ENCODE measurements around the gene KCNIP3. TPM values are rescaled to one million over a fixed set of nuclear protein-coding genes. Genes with fewer than 3 reads are reported as not detected.

The KCNIP3 gene
- total and polyA plus RNA-seq, 9 of the 15 experiments (the other 6 are each of a cell fraction or from before 2014, with no cell fraction given), result 0.04 TPM; not detected in 8

DNA sequence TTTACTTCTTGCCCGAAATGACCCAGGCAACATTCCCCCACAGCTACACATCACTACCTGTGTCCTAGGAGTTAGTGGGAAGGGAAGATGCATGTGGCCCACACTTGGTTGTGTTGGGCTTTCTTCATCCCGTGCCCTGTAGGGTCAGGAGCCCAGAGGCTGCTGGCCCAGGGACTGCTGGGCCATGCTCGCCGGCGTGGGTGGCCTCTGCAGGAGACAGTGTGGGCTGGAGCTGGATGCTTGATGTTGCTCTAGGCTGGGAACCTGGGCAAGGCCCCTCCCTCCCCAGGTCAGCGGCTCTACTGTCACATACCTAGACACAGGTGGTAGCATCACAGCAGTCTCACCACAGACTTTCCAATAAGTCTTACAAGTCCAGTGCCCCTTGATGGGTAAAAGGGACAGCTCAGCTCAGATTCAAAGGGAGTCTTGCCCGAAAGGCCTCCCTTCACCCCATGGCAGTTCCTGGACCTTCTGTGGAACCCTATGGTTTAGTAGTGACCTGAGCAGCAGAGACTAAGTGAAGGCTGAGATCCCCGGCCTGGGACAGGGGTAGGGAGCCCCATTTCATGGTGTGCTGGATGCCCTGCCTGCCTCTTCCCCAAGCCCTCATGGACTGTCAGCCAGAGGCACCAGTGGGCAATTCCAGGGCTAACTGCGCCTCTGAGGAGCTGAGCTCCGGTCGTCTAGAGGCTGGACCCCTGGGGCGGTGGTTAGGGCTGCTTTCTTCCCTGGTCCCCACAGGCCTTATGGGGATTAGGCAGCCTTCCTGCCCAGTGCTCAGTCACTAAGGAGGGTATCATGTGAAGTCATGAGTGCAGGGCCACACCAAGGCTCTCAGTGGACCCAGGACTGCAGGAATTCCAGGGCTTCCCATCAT is 59.9 kb downstream of the KCNIP3 start:
- no peaks in the 10 kb centered on the region for H3K9me3 ChIP-seq (replicated peaks; ENCODE audit: control insufficient read depth, insufficient read depth, low read depth, low read length)
- no peak for DNase-seq (ENCODE audit: extremely low read depth in 1 of 4, low spot score in 3 of 4)
- CTCF ChIA-PET (ENCODE audit: low intra/inter-chr PET ratio), result no interaction called here
- no peak for FAIRE-seq
- no peaks in the 10 kb centered on the region for H3K9me1 ChIP-seq (ENCODE audit: control insufficient read depth, insufficient read depth, low read length)
- TF ChIP-seq MEIS2 (IDR thresholded peaks at IDR 0.05; ENCODE audit: partially characterized antibody) (no peak), ZNF311 (CRISPR knock-in tag; IDR thresholded peaks at IDR 0.05) (no peak), SIN3B (IDR thresholded peaks at IDR 0.05; ENCODE audit: low read depth) (no peak), SUPT5H (IDR thresholded peaks at IDR 0.05) (no peak), MYC (IDR thresholded peaks at IDR 0.05; ENCODE audit: low read depth, low read length) (no peak), MYC (CRISPR knock-in tag; IDR thresholded peaks at IDR 0.05; ENCODE audit: borderline replicate concordance, low read depth) (no peak)
- TF ChIP-seq, protein P1, sequence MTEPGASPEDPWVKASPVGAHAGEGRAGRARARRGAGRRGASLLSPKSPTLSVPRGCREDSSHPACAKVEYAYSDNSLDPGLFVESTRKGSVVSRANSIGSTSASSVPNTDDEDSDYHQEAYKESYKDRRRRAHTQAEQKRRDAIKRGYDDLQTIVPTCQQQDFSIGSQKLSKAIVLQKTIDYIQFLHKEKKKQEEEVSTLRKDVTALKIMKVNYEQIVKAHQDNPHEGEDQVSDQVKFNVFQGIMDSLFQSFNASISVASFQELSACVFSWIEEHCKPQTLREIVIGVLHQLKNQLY (CRISPR knock-in tag; conservative IDR thresholded peaks at IDR 0.05), result no peak
- TF ChIP-seq, protein P2, sequence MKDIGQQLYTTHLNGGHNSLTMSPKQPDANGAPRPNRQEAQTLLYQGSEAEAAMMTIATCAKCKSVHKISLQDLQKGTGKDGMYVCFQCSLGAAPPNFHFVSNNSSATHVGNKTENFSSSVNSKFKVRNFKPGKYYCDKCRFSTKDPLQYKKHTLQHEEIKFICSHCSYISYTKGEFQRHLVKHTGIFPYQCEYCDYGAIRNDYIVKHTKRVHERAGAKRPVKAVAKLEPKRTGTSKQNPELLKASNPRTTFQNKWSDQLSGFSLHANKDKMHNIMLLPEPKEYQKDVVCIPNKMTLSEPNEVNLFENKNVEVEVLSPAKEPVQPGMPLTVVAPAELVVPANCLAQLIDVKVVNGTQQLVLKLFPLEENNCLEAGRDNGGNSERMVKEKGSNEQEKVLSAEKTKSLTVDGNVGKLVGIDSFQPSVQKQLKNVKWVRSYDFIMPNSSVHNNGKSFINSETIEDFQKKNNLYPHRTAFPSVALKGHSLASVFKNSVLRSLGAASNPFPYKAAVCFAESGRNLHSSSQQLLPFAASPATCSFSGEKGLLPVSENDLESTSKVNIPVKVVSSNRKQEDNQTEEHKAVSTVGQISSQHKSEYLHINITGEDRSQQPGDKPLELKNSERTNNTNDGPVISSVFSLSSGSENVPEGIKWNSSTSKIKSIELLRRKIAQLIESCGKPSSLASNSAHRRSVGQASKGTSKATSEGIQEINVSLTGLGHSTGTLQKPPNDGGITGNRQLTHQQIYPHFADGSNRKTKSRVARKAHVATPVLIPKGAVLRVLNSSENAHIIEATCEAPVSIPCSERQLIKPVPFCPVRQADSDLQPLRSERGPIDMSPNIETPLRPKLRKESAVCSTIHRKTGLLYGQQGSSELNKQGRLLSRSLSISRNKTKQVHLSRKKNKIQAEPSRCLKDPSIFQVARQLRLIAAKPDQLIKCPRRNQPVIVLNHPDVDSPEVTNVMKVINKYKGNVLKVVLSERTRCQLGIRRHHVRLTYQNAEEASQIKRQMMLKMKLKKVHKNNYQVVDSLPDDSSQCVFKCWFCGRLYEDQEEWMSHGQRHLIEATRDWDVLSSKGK (CRISPR knock-in tag; IDR thresholded peaks at IDR 0.05), result no peak
- TF ChIP-seq, protein P3, sequence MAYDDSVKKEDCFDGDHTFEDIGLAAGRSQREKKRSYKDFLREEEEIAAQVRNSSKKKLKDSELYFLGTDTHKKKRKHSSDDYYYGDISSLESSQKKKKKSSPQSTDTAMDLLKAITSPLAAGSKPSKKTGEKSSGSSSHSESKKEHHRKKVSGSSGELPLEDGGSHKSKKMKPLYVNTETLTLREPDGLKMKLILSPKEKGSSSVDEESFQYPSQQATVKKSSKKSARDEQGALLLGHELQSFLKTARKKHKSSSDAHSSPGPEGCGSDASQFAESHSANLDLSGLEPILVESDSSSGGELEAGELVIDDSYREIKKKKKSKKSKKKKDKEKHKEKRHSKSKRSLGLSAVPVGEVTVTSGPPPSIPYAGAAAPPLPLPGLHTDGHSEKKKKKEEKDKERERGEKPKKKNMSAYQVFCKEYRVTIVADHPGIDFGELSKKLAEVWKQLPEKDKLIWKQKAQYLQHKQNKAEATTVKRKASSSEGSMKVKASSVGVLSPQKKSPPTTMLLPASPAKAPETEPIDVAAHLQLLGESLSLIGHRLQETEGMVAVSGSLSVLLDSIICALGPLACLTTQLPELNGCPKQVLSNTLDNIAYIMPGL (CRISPR knock-in tag; IDR thresholded peaks at IDR 0.05), result no peak
- 0 out of 2 replicates have a peak, but pooled peaks cover 7% of the 10 kb centered on the region for H4K20me1 ChIP-seq (replicated peaks; ENCODE audit: control insufficient read depth, insufficient read depth, low read length)
- no peak overlapping the region for H3K4me2 ChIP-seq (ENCODE audit: insufficient read depth, low read length)
- intact Hi-C loops (cut with micrococcal nuclease), result no loop called here
- in situ Hi-C loops (cut with MboI), result no loop called here
- no TSS peak for BruUV-seq (replicated peaks)
- no peak overlapping the region for H3K9ac ChIP-seq (ENCODE audit: insufficient read depth in 1 of 2, low read depth in 2 of 2, low read length in 2 of 2)
- no peaks in the 10 kb centered on the region for H3K36me3 ChIP-seq (ENCODE audit: control insufficient read depth, insufficient read depth, low read length)
- peaks cover 3 to 52% of the 10 kb centered on the region in 2 experiments; a peak in 3 of 5 replicates for H3K27me3 ChIP-seq (ENCODE audit: control insufficient read depth in 2 of 2, insufficient read depth in 2 of 2, low read length in 2 of 2)
- H3K4me3 ChIP-seq, result no peak overlapping the region
- WGBS (ENCODE audit: insufficient coverage, low coverage, missing lambda C conversion rate), result 0% methylated on average over 11 of the region's 12 CpGs
- no peaks in the 10 kb centered on the region for H3K79me2 ChIP-seq (ENCODE audit: control insufficient read depth, insufficient read depth, low read length)
- no peak overlapping the region for H2AFZ ChIP-seq (ENCODE audit: low read depth, low read length)
- POLR2A ChIA-PET, result no interaction called here
- no peak overlapping the region for H3K27ac ChIP-seq (ENCODE audit: extremely low read depth, low read depth, low read length)
- ATAC-seq, result no peak
- no peaks in the 10 kb centered on the region for H3K4me1 ChIP-seq (replicated peaks in 1 of 2; ENCODE audit: control insufficient read depth in 2 of 2, insufficient read depth in 2 of 2, low read length in 2 of 2)

All from K562 (cell line).